ENCODE measurements around the gene ANAPC15. TPM values are rescaled to one million over a fixed set of nuclear protein-coding genes. Genes with fewer than 3 reads are reported as not detected.

The ANAPC15 gene
- total and polyA plus RNA-seq, 2 experiments from 2014 or later = 52.1 to 117 TPM

DNA sequence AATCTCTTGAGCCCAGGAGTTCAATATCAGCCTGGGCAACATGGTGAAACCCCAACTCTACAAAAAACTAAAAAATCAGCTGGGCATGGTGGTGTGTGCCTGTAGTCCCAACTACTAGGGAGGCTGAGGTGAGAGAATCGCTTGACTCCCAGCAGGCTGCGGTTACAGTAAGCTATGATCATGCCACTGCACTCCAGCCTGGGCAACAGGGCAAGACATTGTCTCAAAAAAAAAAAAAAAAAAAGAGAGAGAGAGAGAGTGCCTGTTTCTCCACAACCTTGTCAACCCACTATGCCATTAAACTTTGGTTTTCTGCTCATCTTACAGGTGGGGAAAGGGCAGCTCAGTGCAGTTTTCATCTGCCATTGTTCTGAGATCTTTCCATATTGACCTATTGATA lies 28.2 kb upstream of the ANAPC15 start (continued):
- TF ChIP-seq, protein P1, sequence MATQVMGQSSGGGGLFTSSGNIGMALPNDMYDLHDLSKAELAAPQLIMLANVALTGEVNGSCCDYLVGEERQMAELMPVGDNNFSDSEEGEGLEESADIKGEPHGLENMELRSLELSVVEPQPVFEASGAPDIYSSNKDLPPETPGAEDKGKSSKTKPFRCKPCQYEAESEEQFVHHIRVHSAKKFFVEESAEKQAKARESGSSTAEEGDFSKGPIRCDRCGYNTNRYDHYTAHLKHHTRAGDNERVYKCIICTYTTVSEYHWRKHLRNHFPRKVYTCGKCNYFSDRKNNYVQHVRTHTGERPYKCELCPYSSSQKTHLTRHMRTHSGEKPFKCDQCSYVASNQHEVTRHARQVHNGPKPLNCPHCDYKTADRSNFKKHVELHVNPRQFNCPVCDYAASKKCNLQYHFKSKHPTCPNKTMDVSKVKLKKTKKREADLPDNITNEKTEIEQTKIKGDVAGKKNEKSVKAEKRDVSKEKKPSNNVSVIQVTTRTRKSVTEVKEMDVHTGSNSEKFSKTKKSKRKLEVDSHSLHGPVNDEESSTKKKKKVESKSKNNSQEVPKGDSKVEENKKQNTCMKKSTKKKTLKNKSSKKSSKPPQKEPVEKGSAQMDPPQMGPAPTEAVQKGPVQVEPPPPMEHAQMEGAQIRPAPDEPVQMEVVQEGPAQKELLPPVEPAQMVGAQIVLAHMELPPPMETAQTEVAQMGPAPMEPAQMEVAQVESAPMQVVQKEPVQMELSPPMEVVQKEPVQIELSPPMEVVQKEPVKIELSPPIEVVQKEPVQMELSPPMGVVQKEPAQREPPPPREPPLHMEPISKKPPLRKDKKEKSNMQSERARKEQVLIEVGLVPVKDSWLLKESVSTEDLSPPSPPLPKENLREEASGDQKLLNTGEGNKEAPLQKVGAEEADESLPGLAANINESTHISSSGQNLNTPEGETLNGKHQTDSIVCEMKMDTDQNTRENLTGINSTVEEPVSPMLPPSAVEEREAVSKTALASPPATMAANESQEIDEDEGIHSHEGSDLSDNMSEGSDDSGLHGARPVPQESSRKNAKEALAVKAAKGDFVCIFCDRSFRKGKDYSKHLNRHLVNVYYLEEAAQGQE (IDR thresholded peaks at IDR 0.05; ENCODE audit: unreplicated experiment) = no peak
- no peak for TF ChIP-seq JUNB (IDR thresholded peaks at IDR 0.05; ENCODE audit: unreplicated experiment)

DNA sequence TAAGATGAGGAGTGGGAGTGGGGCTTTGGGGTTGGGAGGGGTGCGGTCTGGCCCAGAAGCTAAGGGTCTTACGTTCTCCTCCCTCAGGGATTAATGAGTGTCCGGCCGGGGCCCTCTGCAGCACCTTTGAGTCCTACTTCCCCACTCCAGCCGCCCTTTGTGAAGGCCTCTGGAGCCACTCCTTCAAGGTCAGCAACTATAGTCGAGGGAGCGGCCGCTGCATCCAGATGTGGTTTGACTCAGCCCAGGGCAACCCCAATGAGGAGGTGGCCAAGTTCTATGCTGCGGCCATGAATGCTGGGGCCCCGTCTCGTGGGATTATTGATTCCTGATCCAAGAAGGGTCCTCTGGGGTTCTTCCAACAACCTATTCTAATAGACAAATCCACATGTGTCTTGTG lies 27.0 kb upstream of the ANAPC15 start:
- no peaks in the 10 kb centered on the region for H3K36me3 Mint-ChIP-seq (ENCODE audit: low read depth)
- peaks cover 2% of the 10 kb centered on the region for H3K27me3 Mint-ChIP-seq (ENCODE audit: insufficient read depth, low read depth, poor library complexity)
- Histone ChIP-seq H3F3A (replicated peaks; ENCODE audit: low read depth) (no peaks in the 10 kb centered on the region), H3K36me3 (ENCODE audit: insufficient read depth) (no peaks in the 10 kb centered on the region), H3K9me2 (ENCODE audit: insufficient read depth) (no peaks in the 10 kb centered on the region), H3K27me3 (ENCODE audit: insufficient read depth) (no peaks in the 10 kb centered on the region), H3K4me2 (no peak overlapping the region), H3K4me1 (ENCODE audit: insufficient read depth) (no peaks in the 10 kb centered on the region), H3K4me3 (no peak overlapping the region), H3K27ac (ENCODE audit: low read depth) (no peak overlapping the region), H3K79me2 (replicated peaks; ENCODE audit: insufficient read depth) (no peaks in the 10 kb centered on the region), H4K20me1 (replicated peaks; ENCODE audit: insufficient read depth) (no peaks in the 10 kb centered on the region; the same call in 1 of the 2 replicates), H2AFZ (no peak overlapping the region)
- DNase-seq (ENCODE audit: low spot score) (no peak), ATAC-seq (no peak)
- no peaks in the 10 kb centered on the region; the same call in 2 of the 3 replicates for H3K9me3 Mint-ChIP-seq
- no peak overlapping the region for H3K27ac Mint-ChIP-seq
- peaks cover 2% of the 10 kb centered on the region; the same call in 1 of the 3 replicates for H3K4me1 Mint-ChIP-seq
- no peak overlapping the region for H3K4me3 Mint-ChIP-seq
- TF ChIP-seq NANOG (IDR thresholded peaks at IDR 0.05; ENCODE audit: borderline replicate concordance) (no peak), STAT1 (IDR thresholded peaks at IDR 0.05; ENCODE audit: unreplicated experiment) (no peak), POLR2AphosphoS5 (IDR thresholded peaks at IDR 0.05; ENCODE audit: low read depth) (no peak), CREB1 (CRISPR knock-in tag; IDR thresholded peaks at IDR 0.05; ENCODE audit: low read depth) (no peak), ETS1 (IDR thresholded peaks at IDR 0.05) (no peak), JUNB (IDR thresholded peaks at IDR 0.05; ENCODE audit: unreplicated experiment) (no peak), ZNF114 (CRISPR knock-in tag; IDR thresholded peaks at IDR 0.05) (no peak), EZH2phosphoT487 (IDR thresholded peaks at IDR 0.05; ENCODE audit: unreplicated experiment) (no peak)
- TF ChIP-seq, protein P1 (IDR thresholded peaks at IDR 0.05; ENCODE audit: unreplicated experiment) = no peak
- TF ChIP-seq, protein P2, sequence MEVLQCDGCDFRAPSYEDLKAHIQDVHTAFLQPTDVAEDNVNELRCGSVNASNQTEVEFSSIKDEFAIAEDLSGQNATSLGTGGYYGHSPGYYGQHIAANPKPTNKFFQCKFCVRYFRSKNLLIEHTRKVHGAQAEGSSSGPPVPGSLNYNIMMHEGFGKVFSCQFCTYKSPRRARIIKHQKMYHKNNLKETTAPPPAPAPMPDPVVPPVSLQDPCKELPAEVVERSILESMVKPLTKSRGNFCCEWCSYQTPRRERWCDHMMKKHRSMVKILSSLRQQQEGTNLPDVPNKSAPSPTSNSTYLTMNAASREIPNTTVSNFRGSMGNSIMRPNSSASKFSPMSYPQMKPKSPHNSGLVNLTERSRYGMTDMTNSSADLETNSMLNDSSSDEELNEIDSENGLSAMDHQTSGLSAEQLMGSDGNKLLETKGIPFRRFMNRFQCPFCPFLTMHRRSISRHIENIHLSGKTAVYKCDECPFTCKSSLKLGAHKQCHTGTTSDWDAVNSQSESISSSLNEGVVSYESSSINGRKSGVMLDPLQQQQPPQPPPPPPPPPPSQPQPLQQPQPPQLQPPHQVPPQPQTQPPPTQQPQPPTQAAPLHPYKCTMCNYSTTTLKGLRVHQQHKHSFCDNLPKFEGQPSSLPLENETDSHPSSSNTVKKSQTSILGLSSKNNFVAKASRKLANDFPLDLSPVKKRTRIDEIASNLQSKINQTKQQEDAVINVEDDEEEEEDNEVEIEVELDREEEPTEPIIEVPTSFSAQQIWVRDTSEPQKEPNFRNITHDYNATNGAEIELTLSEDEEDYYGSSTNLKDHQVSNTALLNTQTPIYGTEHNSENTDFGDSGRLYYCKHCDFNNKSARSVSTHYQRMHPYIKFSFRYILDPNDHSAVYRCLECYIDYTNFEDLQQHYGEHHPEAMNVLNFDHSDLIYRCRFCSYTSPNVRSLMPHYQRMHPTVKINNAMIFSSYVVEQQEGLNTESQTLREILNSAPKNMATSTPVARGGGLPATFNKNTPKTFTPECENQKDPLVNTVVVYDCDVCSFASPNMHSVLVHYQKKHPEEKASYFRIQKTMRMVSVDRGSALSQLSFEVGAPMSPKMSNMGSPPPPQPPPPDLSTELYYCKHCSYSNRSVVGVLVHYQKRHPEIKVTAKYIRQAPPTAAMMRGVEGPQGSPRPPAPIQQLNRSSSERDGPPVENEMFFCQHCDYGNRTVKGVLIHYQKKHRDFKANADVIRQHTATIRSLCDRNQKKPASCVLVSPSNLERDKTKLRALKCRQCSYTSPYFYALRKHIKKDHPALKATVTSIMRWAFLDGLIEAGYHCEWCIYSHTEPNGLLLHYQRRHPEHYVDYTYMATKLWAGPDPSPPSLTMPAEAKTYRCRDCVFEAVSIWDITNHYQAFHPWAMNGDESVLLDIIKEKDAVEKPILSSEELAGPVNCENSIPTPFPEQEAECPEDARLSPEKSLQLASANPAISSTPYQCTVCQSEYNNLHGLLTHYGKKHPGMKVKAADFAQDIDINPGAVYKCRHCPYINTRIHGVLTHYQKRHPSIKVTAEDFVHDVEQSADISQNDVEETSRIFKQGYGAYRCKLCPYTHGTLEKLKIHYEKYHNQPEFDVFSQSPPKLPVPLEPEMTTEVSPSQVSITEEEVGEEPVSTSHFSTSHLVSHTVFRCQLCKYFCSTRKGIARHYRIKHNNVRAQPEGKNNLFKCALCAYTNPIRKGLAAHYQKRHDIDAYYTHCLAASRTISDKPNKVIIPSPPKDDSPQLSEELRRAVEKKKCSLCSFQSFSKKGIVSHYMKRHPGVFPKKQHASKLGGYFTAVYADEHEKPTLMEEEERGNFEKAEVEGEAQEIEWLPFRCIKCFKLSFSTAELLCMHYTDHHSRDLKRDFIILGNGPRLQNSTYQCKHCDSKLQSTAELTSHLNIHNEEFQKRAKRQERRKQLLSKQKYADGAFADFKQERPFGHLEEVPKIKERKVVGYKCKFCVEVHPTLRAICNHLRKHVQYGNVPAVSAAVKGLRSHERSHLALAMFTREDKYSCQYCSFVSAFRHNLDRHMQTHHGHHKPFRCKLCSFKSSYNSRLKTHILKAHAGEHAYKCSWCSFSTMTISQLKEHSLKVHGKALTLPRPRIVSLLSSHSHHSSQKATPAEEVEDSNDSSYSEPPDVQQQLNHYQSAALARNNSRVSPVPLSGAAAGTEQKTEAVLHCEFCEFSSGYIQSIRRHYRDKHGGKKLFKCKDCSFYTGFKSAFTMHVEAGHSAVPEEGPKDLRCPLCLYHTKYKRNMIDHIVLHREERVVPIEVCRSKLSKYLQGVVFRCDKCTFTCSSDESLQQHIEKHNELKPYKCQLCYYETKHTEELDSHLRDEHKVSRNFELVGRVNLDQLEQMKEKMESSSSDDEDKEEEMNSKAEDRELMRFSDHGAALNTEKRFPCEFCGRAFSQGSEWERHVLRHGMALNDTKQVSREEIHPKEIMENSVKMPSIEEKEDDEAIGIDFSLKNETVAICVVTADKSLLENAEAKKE (CRISPR knock-in tag; IDR thresholded peaks at IDR 0.05) = no peak

Measured in GM23338 (cell line).